HG03025 (cell line): Measurements from ENCODE around the gene SCAI.
"Not testable (repeated sequence)": the region's sequence is repeated elsewhere in the genome, so short reads cannot be mapped to it uniquely, and the experiment has no call there.

Source experiments
- ATAC-seq: cut with Tn5 transposase; IDR thresholded peaks from one replicate; pipeline ENCODE4 v1.9.1; 2021; ENCODE audit warnings: mild to moderate bottlenecking, moderate library complexity; ENCODE audit not compliant: unreplicated experiment, low FRiP score

The SCAI gene

GRCh38 chr9:124950050-124950718 lies 193.1 kb downstream of the SCAI start:
- no peak for ATAC-seq

- no peak for ATAC-seq
These were observed 193.9 kb downstream of the SCAI start for GRCh38 chr9:124949387-124949786.

- no peak for ATAC-seq
These were observed 195.5 kb downstream of the SCAI start for GRCh38 chr9:124947727-124948391.

- ATAC-seq: no peak
These were observed 197.2 kb downstream of the SCAI start for GRCh38 chr9:124946167-124946566.

GRCh38 chr9:124941679-124942561 lies 201.4 kb downstream of the SCAI start:
- ATAC-seq: peak; percentile 34

- ATAC-seq: peak; percentile 64
These were observed 202.2 kb downstream of the SCAI start, which contains the start of gene GOLGA1 for GRCh38 chr9:124940894-124941678. Gene GOLGA1 (minus strand): TSS chr9:124941083. CDS start chr9:124938711, 2,372 bp downstream.

GRCh38 chr9:124940521-124940893 lies 202.8 kb downstream of the SCAI start:
- peak; percentile 15 for ATAC-seq

GRCh38 chr9:124939944-124940343 lies 203.4 kb downstream of the SCAI start:
- ATAC-seq: no peak

GRCh38 chr9:124934290-124934689 lies 209.0 kb downstream of the SCAI start:
- no peak for ATAC-seq

- ATAC-seq: no peak
These were observed 211.0 kb downstream of the SCAI start for GRCh38 chr9:124932333-124932732.

GRCh38 chr9:124929464-124929863 lies 213.9 kb downstream of the SCAI start:
- ATAC-seq: no peak

- no peak for ATAC-seq
These were observed 215.2 kb downstream of the SCAI start for GRCh38 chr9:124928116-124928515.

GRCh38 chr9:124920394-124920793 lies 222.9 kb downstream of the SCAI start:
- ATAC-seq: not testable (repeated sequence)

GRCh38 chr9:124914753-124915405 lies 228.4 kb downstream of the SCAI start:
- no peak for ATAC-seq

- no peak for ATAC-seq
These were observed 229.9 kb downstream of the SCAI start for GRCh38 chr9:124913378-124913777.

GRCh38 chr9:124911766-124912165 lies 231.6 kb downstream of the SCAI start:
- no peak for ATAC-seq

GRCh38 chr9:124908098-124908497 lies 235.2 kb downstream of the SCAI start:
- ATAC-seq: no peak

GRCh38 chr9:124906966-124907365 lies 236.4 kb downstream of the SCAI start:
- ATAC-seq: no peak

GRCh38 chr9:124899845-124900244 lies 243.5 kb downstream of the SCAI start:
- no peak for ATAC-seq
